GM21825 (cell line): Measurements from ENCODE around the gene WDR37.
"Not testable (repeated sequence)": the region's sequence is repeated elsewhere in the genome, so short reads cannot be mapped to it uniquely, and the experiment has no call there.

Experiments used
- ATAC-seq: cut with Tn5 transposase; IDR thresholded peaks from one replicate; pipeline ENCODE4 v1.9.1; 2021; ENCODE audit warnings: mild to moderate bottlenecking, moderate library complexity; ENCODE audit not compliant: unreplicated experiment

The WDR37 gene

GRCh38 chr10:1040133-1040532, 16.1 kb upstream of the WDR37 start:
- ATAC-seq = no peak

GRCh38 chr10:1041514-1041913, 14.7 kb upstream of the WDR37 start:
- ATAC-seq = no peak

- peak; percentile 54 for ATAC-seq
These were observed 12.6 kb upstream of the WDR37 start for GRCh38 chr10:1043532-1043995.

GRCh38 chr10:1044146-1044545, 12.0 kb upstream of the WDR37 start:
- no peak for ATAC-seq

GRCh38 chr10:1044964-1045363, 11.2 kb upstream of the WDR37 start:
- ATAC-seq = no peak

- ATAC-seq = no peak
These were observed 10.8 kb upstream of the WDR37 start for GRCh38 chr10:1045415-1045814.

- ATAC-seq = no peak
These were observed 8.2 kb upstream of the WDR37 start for GRCh38 chr10:1047937-1048336.

GRCh38 chr10:1048349-1048731, 7.8 kb upstream of the WDR37 start:
- ATAC-seq = no peak

GRCh38 chr10:1048732-1049424, 7.3 kb upstream of the WDR37 start, which contains the start of gene IDI1:
IDI1 (minus strand) TSS chr10:1049119; CDS start chr10:1049003, 116 bp downstream.
- peak; percentile 80 for ATAC-seq

- no peak for ATAC-seq
These were observed 6.7 kb upstream of the WDR37 start for GRCh38 chr10:1049425-1049958.

- ATAC-seq = no peak
These were observed 6.0 kb upstream of the WDR37 start for GRCh38 chr10:1050145-1050544.

GRCh38 chr10:1050554-1050953, 5.6 kb upstream of the WDR37 start:
- no peak for ATAC-seq

GRCh38 chr10:1054684-1055083, 1.5 kb upstream of the WDR37 start:
- ATAC-seq = no peak

- no peak for ATAC-seq
These were observed 997 bp downstream of the WDR37 start for GRCh38 chr10:1057106-1057657.

GRCh38 chr10:1058017-1058416, 1.8 kb downstream of the WDR37 start:
- ATAC-seq = no peak

- ATAC-seq = no peak
These were observed 3.7 kb downstream of the WDR37 start for GRCh38 chr10:1059902-1060301.

GRCh38 chr10:1061930-1062774, 6.0 kb downstream of the WDR37 start:
- no peak for ATAC-seq

- ATAC-seq = no peak
These were observed 7.2 kb downstream of the WDR37 start for GRCh38 chr10:1063232-1063865.

- no peak for ATAC-seq
These were observed 8.7 kb downstream of the WDR37 start for GRCh38 chr10:1064964-1065247.

- not testable (repeated sequence) for ATAC-seq
These were observed 10.5 kb downstream of the WDR37 start for GRCh38 chr10:1066734-1067133.
